GM19468 (cell line): ENCODE measurements around the gene SORCS1.
"Not testable (repeated sequence)": the region's sequence is repeated elsewhere in the genome, so short reads cannot be mapped to it uniquely, and the experiment has no call there.

Experiments
- ATAC-seq: cut with Tn5 transposase; IDR thresholded peaks from one replicate; pipeline ENCODE4 v1.9.1; 2021; ENCODE audit warnings: mild to moderate bottlenecking, moderate library complexity, moderate number of reproducible peaks; ENCODE audit not compliant: unreplicated experiment; ENCODE audit errors: extremely low read depth

Gene SORCS1

DNA sequence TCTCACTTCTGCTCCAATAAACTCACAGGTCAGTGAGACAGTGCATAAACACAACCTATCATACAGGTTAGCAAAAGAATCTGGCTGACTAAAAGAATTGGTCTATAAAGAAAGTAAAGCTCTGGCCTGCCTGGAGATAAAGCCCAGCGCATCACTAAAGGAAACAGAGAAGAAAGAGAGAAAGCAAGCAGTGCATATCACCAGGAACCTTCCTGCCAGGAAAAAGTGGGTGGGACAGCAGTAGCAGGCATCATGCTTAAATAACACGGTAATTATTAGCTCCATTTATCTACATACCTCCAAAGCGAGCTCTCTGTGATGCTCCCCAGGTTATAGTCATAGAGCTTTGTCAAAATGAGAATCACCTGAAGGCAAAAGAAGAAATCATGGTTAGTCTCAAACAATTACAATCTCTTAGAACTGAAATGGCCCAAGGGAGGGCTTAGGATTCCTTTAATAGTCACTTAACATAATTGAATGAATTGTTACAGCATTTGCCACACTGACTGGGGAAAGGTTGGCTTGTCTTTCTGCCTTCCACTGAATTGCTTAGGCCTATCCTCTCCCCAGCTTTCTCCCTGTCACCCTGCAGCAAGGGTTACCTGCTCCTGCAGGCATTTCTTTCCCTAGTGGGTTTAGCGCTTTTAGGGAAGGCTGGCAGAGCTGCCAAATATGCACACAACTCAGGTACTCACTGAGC is 208.1 kb downstream of the SORCS1 start:
- no peak for ATAC-seq

DNA sequence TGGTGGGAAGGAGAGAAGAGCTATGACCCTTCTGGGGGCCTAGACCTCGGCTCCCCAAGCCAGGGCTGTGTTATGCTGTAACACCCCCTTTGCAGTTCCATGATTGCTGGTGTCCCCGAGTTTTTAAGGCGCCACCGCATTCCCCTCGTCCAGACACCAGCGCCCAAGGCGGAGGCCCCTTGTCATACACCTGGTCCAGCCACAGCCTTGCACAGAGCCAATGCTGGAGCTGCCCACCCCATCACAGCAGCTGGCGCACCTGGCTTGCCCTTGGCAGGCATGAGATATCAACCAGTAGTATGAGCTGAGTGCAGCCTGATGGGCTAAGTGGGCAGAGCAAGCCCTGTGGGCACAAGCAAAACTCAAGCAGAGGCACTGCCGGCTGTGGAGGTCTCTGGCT is 209.4 kb downstream of the SORCS1 start:
- ATAC-seq = no peak

DNA sequence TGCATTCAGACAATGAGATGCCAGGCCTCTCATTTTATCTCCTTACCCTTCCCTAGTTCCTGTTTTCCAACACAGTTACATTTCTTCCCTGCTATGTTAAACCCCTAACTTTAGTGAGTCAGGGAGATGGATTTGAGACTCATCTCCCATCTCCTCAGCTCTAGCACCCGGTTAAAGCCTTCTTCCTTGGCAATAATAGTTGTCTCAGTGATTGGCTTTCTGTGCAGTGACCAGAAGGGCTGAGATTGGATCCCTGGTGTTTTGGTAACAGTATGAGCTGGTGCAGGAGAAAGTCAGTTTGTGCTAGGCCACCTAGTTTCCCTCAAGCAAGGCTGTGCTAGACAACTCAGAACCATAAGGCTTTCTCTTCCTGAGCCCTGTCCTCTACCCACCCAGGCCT is 212.5 kb downstream of the SORCS1 start:
- ATAC-seq = no peak

- no peak for ATAC-seq
Measured at GRCh38 chr10:106949680-106950478, 214.6 kb downstream of the SORCS1 start.

GRCh38 chr10:106947643-106948042 is 216.9 kb downstream of the SORCS1 start:
- no peak for ATAC-seq

GRCh38 chr10:106942035-106942662 is 222.4 kb downstream of the SORCS1 start:
- ATAC-seq = no peak

GRCh38 chr10:106941297-106942034 is 223.0 kb downstream of the SORCS1 start:
- no peak for ATAC-seq

DNA sequence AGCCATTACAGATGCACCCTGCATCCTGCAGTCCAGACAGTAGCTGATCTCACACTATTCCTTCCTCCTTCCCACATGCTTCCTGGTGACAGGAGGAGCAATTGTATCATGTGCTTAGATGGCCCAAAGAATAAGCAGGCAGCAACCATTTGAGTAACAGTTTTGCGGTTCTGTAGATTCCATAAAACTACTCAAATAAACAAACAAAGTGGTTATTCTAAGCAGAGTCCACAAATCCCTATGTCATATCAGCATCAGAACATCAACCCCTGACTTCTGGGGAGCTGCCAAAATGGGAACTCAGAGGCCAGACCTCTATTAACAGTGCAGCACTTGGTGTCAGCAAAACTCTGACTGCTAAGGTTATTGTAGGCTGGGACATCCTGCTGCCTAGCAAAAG is 226.0 kb downstream of the SORCS1 start:
- ATAC-seq = no peak

GRCh38 chr10:106935978-106936451 is 228.5 kb downstream of the SORCS1 start:
- ATAC-seq = peak; percentile 77

DNA sequence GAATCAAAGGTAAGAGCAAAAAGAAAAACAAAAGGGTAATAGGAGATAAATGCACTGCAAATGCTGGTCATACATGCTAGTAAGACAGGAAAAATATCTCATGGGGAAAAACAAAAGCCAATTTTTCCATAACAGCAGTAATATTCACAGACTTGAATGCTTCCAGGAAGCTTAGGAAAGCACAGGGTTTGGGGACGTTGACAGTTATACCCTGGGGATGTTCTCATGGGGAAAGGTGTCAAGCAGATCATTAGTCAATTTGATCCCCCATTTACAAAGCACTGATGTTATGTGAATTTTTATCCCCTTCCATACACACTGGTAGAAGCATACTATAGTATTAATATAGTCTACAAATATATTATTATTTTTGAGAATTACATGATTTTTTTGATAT is 232.7 kb downstream of the SORCS1 start:
- no peak for ATAC-seq

DNA sequence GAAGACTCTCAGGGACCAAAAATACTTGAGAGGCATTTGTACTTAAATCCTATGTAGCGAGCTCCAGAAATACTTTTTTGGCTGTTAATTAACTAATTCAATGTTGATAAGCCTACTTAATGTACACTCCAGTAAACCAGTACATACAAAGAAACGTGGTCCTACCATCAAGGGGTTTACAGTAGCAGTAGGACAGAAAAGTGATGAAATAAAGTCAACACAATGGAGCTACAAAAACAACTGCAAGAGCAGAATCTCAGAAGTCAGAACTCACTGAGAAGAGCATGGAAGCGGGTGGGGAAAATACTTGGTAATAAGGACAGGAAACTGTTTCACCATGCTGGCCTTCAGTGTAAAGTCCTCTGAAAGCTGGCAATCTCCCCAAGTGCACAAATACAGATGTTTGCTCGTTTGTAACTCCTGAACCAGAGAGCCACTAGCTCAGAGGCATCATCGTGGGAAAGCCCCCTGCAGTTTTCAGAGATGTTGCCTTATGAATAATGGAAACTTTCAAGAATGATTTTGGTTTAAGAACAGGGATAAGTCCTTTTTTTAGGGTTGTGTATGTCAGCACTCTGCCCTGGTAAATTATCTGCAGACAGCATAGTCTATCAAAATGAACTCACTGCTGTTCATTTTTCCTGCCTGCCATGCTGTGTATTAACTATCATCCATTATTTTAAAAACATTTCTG is 233.2 kb downstream of the SORCS1 start:
- peak; percentile 60 for ATAC-seq

DNA sequence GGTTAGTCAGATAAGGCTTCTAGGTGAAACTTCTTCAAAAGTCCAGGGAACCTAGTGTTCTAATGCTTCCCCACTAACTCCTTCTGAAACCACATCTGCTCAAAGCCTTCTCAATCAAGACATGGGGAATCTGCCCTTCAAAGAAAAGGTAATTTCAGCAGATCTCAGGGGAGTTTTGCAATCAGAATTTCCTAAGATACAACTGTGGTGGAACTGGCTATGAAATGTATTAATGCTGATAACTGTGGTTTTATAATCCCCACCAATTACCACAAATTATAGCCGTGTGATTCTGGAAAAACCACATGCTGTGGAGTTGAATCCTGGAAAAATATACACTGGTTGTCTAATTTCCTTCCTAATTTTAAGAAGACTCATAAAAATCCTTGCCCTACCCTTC is 233.8 kb downstream of the SORCS1 start:
- no peak for ATAC-seq

DNA sequence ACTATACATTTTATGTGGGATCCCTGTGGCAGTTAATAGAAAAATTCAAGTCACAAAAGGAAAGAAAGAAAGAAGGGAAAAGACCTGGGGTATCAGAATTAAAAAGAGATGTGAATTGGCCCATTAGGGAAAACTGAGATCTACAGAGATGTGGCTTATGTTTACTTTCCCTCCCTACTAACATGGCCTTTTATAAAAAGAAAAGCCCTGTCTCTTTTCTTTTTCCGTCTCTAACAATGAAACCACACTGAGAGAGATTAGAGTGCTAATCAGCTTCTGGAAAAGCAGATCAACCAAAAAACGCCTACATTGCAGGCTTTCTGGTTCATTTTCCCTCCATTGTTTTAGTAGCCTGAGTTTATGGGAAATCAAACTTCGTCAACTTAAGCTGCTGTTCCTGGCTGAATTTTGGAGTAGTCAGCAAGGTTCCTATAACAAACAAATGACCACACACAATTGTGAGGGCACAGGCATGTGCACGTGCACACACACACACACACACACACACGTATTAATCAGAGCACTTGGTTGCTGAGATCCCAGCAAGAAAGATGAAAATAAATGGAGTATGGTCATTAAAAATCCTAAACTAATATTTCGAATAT is 235.1 kb downstream of the SORCS1 start:
- ATAC-seq = no peak

GRCh38 chr10:106928151-106928550 is 236.4 kb downstream of the SORCS1 start:
- not testable (repeated sequence) for ATAC-seq

GRCh38 chr10:106925191-106925590 is 239.3 kb downstream of the SORCS1 start:
- no peak for ATAC-seq

DNA sequence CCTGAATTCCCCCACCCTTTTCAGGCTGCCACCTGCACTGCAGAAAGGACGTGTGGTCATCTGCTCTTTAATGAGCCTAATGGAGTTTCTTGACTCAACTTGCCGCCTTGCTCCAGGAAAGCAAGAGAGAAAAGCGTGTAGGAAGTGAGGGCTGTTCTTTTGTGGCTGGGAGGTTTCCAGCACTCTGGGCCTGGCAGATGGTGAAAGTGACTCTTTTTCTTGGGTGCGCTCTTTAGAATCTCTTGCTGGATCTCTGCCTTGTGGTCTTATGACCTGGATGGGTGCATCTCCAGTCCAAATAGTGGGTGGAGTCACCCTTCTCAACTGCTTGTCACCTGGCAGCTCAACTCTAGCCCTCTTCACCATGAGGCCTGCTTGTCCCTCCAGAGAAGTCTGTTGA is 244.0 kb downstream of the SORCS1 start:
- ATAC-seq = no peak

- ATAC-seq = no peak
Measured at GRCh38 chr10:106919871-106920282, 244.6 kb downstream of the SORCS1 start.

GRCh38 chr10:106917452-106918055 is 247.0 kb downstream of the SORCS1 start:
- ATAC-seq = no peak

DNA sequence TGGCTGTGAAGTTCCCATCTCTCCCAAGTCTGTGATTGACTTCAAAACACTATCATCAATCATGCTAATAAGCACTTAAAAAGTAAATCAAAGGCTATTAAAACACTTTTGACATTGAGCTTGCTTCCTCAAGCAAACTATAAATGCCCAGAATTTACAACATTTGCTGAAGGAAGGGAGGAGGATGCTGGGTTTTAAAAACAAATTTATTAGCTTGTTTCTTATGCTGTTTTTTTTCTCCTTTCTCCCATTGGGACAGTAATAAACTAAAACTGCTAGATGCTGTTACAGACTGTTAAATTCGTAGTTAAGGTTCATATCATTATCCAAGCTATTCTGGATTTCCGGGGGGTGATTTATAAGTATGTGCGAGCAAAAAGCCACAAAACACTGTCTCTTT is 250.5 kb downstream of the SORCS1 start:
- ATAC-seq = no peak
